Activated CD4-positive, alpha-beta T cell treated with anti-CD3 and anti-CD28 coated beads for 24 hours (primary cell): ENCODE results near the gene GDF10.

ENCODE experiments used
- DNase-seq, 2 donors: peaks; one replicate each; pipeline ENCODE4 v3.0.0-alpha.2; 2020; ENCODE audit warnings: low read depth in 2 of 2

Gene GDF10

DNA sequence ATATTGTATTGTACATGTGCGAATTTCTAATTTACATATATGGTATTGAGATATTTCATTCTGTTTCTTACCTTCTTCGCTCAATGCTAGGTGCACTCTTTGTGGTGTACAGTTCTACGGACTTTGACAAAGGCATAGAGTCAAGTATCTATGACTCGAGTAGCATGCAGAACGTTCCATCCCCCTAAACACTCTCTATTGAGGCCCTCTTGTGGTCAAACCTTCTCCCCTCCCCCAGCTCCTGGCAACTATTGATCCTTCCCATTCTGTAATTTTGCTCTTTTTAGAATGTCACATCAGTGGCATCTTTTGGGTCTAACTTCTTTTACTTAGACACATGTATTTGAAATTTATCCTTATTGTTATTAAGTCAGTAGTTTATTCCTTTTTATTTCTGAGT, 30.7 kb upstream of the GDF10 start:
- DNase-seq = no peak

DNA sequence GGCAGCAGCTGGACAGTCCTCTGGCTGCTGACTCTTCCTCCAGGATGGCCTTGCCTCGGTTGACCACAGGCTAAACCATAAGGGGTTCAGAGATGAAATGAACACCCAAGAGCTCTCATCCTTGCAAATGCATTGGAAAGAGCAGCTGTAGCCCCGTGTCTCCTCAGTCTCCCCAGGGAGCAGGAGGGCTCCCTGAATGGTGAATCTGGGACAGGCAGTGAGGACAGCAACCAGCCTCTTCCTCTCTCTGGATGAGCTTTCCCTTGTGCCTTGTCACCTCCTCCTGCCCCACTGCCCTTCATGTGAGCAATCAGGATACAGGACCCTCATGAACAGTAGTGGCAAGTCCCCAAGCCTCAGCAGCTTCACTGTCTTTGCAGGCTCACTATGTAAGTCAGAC, 23.9 kb upstream of the GDF10 start:
- no peak for DNase-seq

DNA sequence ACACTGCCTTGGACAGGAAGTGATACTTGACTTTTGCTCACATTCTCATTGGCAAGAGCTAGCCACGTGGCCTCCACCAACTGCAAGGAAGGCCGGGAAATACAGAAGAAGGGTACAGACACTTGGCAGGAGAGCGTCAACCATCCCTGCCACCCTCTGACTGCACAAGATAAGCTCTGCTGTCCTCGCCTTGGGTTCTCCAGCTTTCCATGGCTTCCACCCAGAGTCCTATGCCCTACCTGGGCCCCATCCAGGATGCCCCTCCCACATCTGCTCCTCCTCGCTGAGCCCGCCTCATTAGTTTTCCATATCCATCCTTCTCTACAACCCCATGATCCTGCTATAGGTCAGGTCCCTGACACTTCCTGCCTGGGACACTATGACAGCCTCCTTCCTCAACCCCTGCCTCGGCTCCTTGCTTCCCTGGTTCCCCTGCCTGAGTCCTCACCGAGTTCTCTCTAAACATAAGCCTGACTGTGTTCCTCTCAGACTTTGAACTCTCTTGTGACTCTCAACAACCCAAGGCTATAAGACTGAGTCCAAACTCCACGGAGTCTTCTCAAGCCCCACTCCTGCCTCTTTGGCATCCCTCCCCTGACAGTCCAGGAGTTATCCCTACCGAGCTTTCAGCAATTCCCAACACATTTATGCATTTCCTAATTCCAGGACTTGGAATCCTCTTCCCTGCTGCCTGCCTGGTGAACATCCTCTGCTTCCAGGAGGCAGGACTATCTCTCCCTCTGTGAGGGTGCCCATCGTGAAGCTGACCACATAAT, 23.2 kb upstream of the GDF10 start:
- DNase-seq = no peak

DNA sequence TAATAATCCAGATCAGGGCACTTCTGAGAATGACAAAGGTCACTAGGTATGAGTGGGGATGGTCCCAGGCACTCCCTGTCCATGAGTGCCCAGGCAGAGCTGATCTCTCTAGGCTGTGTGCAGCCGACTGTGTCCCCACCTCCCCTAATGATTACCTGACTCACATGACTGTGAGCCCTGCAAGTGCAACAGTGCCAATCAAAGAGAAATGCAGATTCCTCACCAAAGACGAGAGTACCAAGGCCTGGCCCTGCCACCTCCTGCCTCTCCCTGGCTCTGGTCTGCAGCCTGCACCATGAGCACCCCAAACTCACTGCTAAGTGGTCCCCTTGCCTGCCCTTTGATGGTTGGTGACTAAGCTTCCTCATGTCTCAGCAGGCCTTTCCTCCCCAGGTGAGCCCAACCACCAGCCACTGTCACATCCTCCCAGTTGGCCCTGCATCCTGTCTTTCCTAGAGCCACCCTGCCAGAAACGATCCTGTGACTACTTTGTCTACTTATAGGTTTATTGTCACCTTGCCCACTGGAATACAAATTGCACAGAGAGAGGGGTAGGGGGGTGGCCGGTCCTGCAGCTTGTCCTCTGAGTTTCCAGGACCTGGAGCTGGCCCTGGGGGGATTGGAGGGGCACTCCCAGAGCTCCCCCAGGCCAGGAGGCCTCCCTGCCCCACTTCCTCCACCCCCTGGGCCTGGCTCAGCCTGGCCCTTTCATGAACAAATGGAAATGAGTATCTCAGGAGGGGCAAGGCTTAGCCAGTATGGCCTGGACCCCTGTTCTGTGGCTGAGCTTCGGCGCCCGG, 22.4 kb upstream of the GDF10 start:
- DNase-seq = no peak

DNA sequence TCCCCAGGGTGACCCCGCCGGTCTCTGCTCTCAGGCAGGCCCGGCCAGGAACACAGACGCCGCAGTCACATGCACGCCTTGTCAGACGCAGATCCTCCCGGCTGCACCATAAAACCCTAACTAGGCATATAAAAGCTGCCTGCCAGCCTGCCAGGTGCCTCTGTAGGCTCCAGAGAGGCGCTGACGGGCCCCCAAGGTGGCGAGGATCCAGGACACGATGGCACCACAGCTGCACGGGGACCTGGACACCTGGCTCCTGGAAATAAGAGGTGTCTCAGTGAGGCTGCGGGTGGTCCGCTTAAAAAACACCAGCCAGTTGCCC, 21.9 kb upstream of the GDF10 start:
- DNase-seq = no peak

DNA sequence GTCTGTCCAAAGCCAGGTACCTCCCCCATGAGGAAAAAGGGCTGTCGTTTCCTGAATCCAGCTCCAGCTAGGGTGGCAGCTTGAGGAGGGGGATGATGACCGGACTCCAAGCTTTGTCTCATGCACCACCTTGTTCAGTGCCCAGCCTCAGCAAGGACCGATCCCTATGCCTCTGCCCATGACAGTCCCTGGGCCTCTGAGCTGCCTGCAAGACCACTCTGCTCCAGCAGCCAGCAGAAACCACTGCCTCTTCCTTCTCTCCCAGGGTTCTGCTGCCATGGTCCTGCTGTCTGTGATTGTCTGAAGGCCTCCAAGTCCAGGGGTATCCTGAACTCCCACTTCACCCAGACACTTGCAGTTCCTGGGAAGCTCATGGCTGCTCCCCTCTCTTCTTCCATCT, 21.3 kb upstream of the GDF10 start:
- no peak for DNase-seq

DNA sequence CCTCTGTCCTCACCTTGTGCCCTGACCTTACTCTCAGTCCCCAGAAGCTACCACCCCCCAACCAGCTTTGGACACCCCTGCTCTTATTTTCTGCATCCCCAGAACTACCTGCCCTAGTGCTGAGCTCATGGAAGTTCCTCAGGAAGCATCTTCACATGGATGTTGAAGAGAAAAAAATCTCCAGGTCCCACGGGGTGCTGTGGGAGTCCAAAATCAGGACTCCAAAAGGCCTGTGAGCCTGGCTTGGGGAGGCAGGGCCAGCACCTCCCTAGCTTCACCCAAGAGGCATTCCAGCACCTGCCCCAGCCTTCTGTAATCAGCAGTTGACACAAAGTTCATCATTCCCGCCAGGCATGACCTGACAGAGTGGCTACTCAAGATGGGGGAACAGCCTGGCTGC, 20.7 kb upstream of the GDF10 start:
- DNase-seq = no peak

DNA sequence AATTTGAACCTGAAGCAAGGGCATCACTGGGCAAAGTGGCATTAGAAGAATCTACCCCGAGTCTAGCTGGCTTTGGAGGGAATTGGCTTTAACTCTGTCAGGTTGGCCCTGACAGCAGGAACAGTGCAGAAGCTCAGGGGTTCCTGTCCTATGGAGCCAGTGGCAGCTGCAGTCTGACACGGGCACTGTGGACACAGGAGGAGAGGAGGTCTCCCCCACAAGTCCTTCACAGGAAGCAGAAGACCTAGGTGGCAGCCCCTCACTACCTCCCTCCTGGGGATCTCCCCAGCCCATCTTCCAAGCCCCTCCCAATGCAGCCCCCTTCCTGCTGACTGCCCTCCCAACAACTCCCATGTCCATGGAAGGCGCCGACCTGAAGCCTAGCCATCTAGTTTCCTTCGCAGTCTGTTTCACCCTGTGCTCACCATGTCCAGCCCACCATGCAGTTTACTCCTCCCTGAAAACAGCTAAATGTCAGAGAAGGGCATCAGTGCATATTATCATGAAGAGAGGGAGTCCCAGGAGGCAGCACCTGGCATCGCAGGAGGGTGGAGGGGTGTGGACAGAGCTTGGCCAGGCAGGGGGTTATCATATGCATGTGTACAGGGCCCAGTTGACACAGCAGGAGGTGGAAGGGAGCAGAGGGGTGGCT, 17.9 kb upstream of the GDF10 start:
- DNase-seq = no peak

DNA sequence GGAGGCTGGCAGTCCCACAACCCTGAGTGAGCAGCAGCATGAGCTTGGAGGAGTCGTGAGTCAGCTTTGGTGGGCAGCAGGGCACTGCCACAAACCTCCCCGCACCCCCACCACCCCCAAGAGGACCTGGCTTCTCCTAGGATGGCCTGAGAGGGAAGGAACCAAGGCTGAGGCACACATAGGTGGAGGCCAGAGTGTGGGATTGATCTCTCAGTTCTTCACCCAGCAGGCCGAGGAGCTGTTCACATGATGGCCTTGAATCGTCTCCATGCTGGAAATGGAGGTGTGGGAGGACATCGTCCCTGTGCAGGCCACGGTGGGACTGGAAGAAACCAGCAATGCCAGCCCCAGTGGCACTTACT, 17.4 kb upstream of the GDF10 start:
- no peak for DNase-seq

DNA sequence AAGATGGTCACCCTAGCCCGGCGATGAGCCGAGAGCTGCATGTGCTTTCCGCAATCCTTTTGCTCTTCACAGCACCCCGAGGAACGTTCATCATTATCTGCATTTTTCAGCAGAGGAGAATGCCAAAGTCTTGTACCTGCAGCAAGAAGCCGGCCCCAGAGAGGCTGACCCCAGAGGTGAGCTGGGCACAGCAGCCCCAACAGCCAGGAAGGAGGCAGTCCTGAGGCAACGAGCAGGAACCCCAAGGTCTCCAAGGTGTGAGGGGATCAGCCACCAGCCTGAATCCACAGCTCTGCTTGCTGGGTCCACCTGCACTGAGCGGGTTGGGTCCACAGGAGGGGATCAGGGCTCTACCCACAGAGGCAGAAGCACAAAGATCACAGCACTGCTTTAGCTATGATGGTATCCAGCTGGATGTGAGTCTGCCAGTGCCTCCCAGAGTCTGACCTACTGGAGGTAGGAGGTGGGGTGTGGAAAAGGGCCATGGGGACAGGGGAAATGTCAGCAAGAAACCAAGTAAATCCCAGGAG, 16.8 kb upstream of the GDF10 start:
- no peak for DNase-seq

DNA sequence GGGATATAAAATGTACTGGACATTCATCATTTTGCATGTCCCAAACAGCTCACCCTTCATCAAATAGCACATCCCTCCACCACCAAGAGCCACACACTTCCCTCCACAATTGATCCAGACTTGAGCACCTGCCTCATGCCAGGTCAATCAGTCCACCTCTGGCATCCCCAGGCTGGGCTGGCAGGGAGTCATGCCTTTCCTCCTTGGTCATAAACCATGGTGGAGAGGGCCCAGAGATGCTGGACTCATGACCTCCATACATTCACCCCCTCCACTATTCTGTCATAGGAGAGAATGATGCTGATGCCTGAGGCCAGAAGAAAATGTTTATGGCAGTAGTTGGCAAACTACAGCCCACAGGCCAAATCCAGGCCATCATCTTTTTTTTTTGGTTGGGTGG, 16.1 kb upstream of the GDF10 start:
- no peak for DNase-seq

DNA sequence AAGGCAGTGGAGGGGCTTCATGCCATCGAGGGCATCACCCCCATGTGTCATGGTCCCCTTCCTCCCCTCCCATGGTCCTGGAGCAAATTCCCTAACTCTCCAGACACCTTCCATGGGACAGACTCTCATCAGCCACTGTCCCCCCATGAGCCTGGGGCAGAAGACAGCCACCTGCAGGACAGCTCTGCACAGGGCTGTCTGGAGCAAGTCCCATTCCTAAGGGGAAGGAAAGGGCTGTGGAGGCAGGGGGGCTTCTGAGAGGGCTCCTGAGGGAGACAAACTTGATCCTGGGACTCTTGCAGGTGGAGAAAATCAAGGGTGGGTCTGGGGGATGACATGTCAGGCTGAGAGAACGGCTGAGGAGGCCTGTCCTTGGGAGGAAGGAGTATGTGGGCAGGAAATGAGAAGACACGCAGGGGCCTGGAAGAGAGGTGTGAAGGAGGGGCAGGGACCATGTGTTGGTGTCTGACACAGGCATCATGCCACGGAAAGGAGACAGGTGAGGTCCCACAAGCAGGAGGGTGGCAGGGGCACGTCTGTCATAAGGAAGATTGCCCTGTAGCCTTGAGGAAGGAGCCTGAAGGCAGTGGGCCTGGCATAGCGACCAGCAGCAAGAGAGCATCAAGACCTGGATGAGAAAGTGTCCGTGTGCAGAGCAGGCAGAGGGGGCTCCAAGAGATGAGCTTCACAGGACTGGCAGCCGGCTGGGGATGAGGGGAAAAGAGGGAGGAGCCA, 14.4 kb upstream of the GDF10 start:
- no peak for DNase-seq

DNA sequence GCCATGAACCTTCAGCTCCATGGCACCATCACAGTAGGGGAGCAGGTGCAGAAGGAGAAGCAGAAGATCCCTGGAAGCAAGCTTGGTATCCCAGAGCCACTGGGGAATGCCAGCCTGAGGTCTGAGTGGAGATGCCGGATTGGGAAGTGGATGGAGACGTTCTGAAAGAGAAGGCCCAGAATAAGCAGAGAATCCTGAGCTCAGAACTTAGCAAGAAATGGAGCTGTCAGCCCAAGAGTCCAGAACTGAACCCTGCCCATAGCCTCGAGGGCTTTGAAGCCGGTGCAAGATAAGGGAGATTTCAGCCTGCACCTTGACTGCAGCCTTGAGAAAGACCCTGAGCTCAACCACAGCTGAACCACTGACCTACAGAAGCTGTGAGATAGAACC, 13.9 kb upstream of the GDF10 start:
- no peak for DNase-seq

DNA sequence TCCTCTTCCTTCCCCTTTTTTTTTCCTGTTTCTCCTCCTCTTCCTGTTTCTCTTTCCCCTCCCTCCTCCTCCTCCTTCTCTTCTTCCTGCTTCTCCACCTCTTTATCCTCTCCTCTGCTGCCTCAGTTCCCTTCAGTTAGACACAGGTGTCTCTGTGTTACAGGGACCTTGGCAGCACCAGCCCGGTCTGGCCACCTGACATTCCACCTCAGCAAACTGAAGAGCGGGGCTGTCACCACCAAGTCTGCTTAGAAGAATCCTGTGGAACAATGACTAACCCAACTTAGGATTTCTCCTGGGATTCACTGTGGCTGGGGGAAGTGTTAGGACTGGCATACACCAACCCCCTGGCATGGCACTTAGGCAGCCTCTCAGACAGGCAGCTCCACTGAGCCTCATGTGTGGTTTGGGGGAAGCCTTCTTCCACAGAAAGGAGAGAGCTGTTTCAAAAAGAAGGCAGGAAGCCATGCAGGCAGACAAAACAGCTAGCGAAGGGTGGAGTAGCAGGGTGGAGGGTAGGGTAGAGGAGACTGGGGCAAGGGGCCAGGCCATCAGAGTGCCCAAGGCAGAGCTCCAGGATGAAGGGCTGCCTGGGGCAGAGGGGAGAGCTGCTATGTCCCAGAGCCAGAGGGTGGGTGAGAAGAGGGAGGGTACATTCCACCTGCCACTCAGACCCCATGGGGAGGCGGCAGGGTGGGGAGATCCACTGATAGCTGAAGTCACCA, 13.2 kb upstream of the GDF10 start:
- DNase-seq = no peak

DNA sequence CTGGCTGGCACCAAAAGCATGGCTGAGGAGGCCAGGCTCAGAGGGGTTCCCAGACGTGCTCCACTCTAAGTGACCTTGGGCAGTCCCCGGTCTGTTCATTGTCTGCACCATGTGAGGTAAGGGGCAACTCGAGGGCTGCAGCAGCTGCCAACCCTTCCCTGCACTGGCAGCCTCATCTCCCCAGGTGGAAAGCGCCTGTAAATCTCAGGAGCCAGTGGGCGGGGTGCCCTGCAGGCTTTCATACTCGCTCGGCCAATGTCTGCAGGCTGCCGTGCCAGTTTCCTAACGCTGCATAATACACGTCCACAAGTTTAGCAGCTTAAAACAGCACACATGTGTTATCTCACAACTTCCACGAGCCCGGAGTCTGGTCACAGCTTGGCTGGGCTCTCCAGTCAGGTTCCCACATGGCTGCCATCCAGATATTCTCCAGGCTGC, 12.6 kb upstream of the GDF10 start:
- DNase-seq = no peak

DNA sequence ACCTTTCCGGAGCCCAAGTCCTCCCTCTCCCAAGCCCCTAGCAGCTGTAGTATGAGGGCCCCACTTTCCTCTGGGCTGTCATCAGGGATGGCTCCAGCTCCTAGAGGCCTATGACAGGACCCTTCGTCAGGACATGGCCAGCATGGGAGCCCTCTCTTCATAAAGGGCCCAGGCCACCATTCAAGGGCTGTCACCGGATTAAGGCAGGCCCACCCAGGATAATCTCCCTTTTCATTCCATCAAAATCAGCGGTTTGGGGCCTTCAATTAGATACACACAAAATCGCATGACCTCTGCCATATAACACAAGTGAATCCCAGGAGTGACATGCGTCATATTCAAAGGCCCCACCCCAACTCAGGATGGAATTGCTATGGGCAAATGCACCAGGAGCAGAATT, 12.2 kb upstream of the GDF10 start:
- DNase-seq = no peak

DNA sequence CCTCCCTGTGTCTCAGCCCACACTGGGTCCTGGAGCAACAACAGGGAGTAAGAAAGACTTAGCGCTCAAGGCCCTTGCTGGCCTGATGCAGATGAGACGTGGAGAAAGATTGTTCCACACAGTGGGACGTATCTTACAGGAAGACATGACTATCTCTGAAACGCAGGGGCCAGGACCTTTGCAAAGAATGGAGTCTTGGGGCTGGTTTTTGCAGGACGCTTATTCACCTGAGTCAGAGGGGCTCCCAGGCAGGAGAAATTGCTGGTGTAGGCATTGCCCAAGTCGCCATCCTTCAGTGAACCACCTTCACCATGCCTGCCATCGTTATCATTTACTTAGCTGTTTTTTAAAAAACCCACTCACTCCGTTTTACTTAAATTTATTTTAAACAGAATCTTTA, 11.8 kb upstream of the GDF10 start:
- DNase-seq = no peak

DNA sequence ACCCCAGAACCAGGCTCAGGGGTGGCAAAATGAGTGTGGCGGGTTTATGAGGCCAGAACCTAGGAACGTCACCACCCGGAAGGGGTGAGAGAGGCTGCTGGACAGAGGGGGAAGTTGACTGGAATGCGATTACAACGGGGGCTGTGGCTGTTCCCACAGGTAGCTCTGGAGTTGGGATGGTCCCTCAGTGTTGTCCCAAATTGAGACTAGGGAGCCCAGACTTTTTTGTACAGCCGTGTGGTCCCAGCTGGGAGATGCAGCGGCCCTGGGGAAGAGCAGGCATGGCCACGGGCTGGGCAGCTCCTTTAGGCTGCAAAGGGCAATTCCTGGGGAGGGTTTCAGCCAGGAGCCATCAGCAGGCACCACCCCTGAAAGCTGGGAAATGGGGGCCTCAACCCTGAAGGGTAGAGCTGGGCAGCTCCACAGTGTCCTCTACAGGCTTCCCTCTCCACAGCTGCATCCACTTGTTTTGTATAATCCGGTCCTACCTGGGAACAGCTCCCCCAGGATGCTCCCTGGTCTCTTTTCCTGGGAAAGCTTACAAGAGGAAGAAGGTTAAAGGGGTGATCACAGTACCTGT, 11.0 kb upstream of the GDF10 start:
- DNase-seq = no peak

DNA sequence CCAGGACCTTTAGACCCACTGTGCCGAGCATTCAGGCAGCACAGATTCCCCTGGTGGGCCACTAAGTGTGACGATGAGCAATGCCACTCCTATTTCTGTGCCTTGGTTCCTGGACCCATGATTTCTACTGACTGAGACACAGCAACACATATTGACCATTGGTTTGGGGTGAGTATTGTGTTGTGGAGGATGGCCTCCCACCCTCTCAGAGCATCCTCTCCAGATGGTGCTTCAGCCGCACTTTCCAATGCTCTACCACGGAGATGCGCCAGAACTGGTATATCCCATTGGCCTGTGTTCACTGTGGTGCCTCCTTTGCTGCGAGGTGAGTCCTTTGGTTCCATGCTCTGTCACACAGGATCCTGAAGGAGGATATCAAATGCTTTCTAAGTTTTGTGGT, 10.1 kb upstream of the GDF10 start:
- DNase-seq = no peak

DNA sequence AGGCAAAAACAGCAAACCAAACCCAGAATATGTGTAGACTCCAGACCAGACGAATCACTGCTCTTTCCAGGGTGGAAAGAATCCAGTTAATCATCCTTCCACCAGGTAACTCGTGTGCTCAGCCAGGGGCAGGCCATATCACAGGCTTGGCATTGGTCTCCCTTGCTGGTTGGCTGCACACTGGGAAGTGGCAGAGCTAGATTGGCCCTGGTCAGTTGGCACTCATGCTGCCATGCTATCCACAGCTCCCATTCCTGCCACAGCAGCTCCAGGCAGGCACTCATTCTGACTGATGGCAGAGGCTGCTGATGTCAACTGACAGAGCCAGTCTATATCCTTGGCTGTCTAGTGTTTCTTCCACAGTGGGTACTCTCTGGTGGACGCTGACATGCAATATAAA, 9.7 kb upstream of the GDF10 start:
- DNase-seq = no peak

DNA sequence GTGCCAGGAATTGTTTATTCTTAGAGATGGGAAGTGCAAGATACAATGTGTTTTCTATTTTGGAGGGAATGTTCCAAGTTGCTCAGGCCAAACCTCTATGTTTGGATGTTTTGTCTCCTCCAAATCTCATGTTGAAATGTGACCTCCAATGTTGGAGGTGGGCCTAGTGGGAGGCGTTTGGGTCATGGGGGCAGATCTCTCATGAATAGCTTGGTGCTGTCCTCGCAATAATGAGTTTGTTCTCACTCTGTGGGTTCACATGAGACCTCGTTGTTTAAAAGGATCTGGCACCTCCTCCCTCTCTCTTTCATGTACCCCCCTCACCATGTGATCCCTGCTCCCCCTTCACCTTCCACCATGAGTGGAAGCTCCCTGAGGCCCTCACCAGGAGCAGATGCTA, 8.3 kb upstream of the GDF10 start:
- DNase-seq = no peak
